NB4 (cell line): Measurements from ENCODE around the gene ADAMTS2.

Experiments used
- DNase-seq: peaks from one replicate; pipeline ENCODE4 v3.0.0; 2010; ENCODE audit warnings: low read depth
- H3K4me3 ChIP-seq: one replicate; pipeline ENCODE4 v1.5.1; 2011; ENCODE audit warnings: mild to moderate bottlenecking, low read depth, low read length, moderate library complexity
- MYC ChIP-seq: IDR thresholded peaks from 2 replicates; pipeline ENCODE4 v1.6.1; 2011; ENCODE audit warnings: low read depth, low read length
- POLR2A ChIP-seq: IDR thresholded peaks from 2 replicates; pipeline ENCODE4 v1.6.1; 2011; ENCODE audit warnings: mild to moderate bottlenecking; ENCODE audit not compliant: insufficient read length; ENCODE audit errors: extremely low read depth
- TF ChIP-seq, protein P1 (sequence below): IDR thresholded peaks from 2 replicates; pipeline ENCODE4 v1.6.1; 2011; ENCODE audit warnings: low read depth, low read length
- TF ChIP-seq, protein P2 (sequence below): IDR thresholded peaks from one replicate; pipeline ENCODE4 v1.5.1; 2012; ENCODE audit warnings: low read depth, low read length

The ADAMTS2 gene

DNA sequence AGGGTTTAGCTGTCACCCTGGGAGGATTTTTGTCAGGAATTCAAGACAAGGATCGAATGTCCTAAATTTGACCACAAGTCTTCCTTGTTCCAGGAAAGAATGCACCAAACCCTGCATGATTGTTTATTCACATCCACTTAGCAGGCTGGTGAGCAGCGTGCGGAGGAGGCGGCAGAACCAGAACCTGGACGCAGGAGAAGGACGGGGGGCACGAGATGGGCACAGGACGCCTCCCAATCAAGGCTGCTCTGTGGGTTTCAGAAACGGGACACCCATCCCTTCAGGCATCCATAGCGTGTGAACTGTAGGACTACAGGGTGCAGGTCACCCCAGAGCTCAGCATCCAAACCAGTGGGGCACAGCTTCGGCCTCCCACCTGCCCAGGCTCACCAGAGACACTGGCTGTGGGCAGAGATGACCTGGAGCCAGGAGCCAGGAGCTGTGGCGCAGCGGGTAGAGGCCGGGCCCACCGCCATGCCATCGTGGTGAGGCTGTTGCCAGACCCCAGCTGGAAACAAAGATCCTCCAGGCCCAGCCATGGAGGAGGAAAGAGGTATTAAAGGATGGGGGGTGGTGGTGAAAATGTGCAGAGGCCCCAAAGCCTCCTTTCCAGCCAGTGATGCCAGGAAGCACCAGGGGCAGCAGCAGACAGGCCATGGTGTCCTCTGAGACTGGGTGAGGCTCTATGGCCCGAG is 32.3 kb upstream of the ADAMTS2 start:
- TF ChIP-seq POLR2A, result no peak
- TF ChIP-seq, protein P1, sequence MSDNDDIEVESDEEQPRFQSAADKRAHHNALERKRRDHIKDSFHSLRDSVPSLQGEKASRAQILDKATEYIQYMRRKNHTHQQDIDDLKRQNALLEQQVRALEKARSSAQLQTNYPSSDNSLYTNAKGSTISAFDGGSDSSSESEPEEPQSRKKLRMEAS, result no peak
- no peak for TF ChIP-seq MYC
- TF ChIP-seq, protein P2, sequence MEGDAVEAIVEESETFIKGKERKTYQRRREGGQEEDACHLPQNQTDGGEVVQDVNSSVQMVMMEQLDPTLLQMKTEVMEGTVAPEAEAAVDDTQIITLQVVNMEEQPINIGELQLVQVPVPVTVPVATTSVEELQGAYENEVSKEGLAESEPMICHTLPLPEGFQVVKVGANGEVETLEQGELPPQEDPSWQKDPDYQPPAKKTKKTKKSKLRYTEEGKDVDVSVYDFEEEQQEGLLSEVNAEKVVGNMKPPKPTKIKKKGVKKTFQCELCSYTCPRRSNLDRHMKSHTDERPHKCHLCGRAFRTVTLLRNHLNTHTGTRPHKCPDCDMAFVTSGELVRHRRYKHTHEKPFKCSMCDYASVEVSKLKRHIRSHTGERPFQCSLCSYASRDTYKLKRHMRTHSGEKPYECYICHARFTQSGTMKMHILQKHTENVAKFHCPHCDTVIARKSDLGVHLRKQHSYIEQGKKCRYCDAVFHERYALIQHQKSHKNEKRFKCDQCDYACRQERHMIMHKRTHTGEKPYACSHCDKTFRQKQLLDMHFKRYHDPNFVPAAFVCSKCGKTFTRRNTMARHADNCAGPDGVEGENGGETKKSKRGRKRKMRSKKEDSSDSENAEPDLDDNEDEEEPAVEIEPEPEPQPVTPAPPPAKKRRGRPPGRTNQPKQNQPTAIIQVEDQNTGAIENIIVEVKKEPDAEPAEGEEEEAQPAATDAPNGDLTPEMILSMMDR, result no peak
- DNase-seq, result no peak
- no peak overlapping the region for H3K4me3 ChIP-seq

DNA sequence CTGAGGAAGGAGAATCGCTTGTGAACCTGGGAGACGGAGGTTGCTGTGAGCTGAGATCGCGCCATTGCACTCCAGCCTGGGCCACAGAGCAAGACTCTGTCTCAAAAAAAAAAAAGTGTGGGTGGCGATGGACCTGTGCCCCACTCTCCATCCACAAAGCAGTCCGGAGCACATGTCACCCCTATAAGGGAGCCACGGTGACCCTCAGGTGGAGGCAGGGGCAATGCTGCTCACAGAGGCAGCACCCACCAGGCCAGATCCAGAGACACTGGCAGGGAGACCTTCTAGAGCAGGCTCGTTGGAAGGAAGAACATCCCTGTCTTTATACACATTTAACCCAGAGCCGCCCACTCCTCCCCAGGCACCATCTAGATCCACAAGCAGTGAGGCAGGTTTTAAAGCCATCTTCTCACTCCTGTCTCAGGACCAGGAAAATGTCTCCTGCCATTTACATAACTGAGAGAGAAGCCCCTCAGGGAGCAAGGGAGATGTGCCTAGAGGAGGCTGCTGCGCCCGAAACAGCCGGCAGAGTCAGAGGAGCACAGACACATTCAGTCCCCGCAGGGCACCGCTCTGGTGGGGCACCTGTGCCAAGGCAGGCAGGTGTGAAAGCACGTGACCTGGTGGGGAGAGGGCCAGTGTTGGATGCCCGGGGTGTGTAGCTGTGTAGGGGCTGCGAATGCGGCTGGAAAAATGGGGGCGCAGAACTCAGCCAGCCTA is 31.6 kb upstream of the ADAMTS2 start:
- no peak for DNase-seq
- TF ChIP-seq, protein P2, result no peak
- TF ChIP-seq, protein P1, result no peak
- TF ChIP-seq MYC (no peak), POLR2A (no peak)
- no peak overlapping the region for H3K4me3 ChIP-seq

DNA sequence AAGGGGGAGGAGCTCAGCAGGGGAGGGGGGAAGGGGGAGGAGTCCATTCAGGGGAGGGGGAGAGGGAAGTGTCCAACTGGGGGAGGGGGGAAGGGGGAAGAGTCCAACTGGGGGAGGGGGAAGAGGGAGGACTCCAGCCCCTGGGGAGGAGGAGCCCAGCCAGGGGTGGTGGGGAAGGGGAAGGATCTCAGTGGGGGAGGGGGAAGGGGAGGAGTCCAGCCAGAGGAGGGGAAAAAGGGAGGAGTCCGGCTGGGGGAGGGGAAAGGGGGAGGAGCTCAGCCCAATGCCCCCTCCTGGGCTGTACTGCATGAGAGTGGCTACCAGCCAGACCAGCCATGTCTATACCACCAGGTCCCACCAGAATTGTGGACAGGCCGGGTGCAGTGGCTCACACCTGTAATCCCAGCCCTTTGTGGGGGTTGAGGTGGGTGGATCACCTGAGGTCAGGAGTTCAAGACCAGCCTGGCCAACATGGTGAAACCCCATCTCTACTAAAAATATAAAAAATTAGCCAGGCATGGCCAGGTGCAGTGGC is 30.6 kb upstream of the ADAMTS2 start:
- DNase-seq, result no peak
- TF ChIP-seq, protein P1, result no peak
- no peak for TF ChIP-seq MYC
- TF ChIP-seq POLR2A, result no peak
- TF ChIP-seq, protein P2, result no peak
- H3K4me3 ChIP-seq, result no peak overlapping the region

DNA sequence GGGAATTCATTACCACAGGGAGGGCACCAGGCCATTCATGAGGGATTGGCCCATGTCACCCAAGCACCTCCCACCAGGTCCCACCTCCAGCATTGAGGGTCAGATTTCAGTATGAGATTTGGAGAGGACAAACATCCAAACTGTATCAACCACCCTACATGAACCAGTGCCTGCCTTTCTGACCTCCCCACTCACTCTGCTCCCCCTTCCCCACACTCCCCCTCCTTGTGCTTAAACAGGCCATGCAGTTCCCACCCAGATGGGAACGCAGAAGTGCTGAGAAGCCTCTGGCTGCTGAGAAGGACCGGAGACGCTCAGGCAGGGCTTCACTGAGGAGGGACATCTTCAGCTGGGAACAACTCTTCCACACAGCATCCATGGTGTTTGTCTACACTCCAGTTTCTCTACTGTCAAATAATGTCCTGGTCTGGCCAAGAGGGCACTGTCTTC is 30.0 kb upstream of the ADAMTS2 start:
- no peak overlapping the region for H3K4me3 ChIP-seq
- peak; percentile 26 for DNase-seq
- no peak for TF ChIP-seq MYC
- TF ChIP-seq, protein P2, result no peak
- TF ChIP-seq POLR2A, result no peak
- TF ChIP-seq, protein P1, result no peak

DNA sequence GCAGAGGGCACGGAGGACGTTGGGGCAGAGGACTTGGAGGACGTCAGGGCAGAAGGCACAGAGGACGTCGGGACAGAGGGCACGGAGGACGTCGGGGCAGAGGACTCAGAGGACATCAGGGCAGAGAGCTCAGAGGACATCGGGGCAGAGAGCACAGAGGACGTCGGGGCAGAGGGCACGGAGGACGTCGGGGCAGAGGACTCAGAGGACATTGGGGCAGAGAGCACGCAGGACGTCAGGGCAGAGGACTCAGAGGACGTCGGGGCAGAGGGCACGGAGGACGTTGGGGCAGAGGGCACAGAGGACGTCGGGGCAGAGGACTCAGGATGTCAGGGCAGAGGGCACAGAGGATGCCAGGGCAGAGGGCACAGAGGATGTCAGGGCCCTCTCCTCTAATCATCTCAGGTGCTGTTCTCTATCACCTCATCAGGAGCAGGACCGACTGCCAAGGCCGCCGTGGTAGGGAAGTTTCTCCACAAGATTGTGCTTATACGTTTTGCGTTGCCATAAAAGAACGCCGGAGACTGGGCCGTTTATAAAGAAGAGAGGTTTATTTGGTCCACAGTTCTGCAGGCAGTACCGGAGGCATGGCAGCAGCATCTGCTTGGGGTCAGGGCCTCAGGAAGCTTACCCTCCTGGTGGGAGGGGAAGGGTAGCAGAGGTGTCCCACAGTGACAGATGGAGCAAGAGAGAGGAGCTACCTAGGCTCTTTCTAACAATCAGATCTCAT is 29.4 kb upstream of the ADAMTS2 start:
- TF ChIP-seq, protein P2, result no peak
- TF ChIP-seq MYC (no peak), POLR2A (no peak)
- TF ChIP-seq, protein P1, result no peak
- H3K4me3 ChIP-seq, result no peak overlapping the region
- no peak for DNase-seq
